ENCODE data around the gene AP3D1.
"Not testable (repeated sequence)": the region's sequence is repeated elsewhere in the genome, so short reads cannot be mapped to it uniquely, and the experiment has no call there.

The AP3D1 gene

GRCh38 chr19:2089001-2089711 lies 62.2 kb downstream of the AP3D1 start:
- Mint-ChIP-seq H3K36me3 (peaks cover 62% of the 10 kb centered on the region), H3K4me1 (peaks cover 71% of the 10 kb centered on the region), H3K27me3 (peaks cover 6% of the 10 kb centered on the region), H3K9me3 (no peaks in the 10 kb centered on the region), H3K27ac (peak overlapping the region; percentile 90), H3K4me3 (peak overlapping the region; percentile 66)
- CTCF ChIA-PET = no interaction called here
- peak; percentile 37 for DNase-seq

GRCh38 chr19:2087621-2088100 lies 63.7 kb downstream of the AP3D1 start:
- no peaks in the 10 kb centered on the region for H3K9me3 Mint-ChIP-seq
- DNase-seq = peak; percentile 58
- peaks cover 67% of the 10 kb centered on the region for H3K36me3 Mint-ChIP-seq
- H3K27ac Mint-ChIP-seq = peak overlapping the region; percentile 90
- CTCF ChIA-PET = interaction anchor here (0.6 to 1.3 kb wide), 7 partner anchors 18 to 234 kb away, joined by 3 to 4 read pairs (median 3); no protein-coding TSS in a partner anchor
- peak overlapping the region; percentile 57 for H3K4me3 Mint-ChIP-seq
- peaks cover 61% of the 10 kb centered on the region for H3K4me1 Mint-ChIP-seq
- H3K27me3 Mint-ChIP-seq = peaks cover 6% of the 10 kb centered on the region

- CTCF ChIA-PET = interaction anchor here (0.6 to 1.3 kb wide), 7 partner anchors 17 to 233 kb away, joined by 3 to 4 read pairs (median 3); no protein-coding TSS in a partner anchor
- Mint-ChIP-seq H3K36me3 (peaks cover 70% of the 10 kb centered on the region), H3K27ac (peak overlapping the region; percentile 90), H3K4me3 (peak overlapping the region; percentile 57), H3K4me1 (peaks cover 66% of the 10 kb centered on the region)
- H3K9me3 Mint-ChIP-seq, H3K27me3 Mint-ChIP-seq: not testable (repeated sequence)
- DNase-seq = peak; percentile 46
These were observed 64.4 kb downstream of the AP3D1 start for GRCh38 chr19:2086695-2087620.

GRCh38 chr19:2084993-2085720 lies 66.2 kb downstream of the AP3D1 start:
- Mint-ChIP-seq H3K27me3 (peaks cover 6% of the 10 kb centered on the region), H3K4me1 (peaks cover 72% of the 10 kb centered on the region), H3K4me3 (peak overlapping the region; percentile 96), H3K9me3 (no peaks in the 10 kb centered on the region), H3K27ac (peak overlapping the region; percentile 97), H3K36me3 (peaks cover 73% of the 10 kb centered on the region)
- CTCF ChIA-PET = interaction anchor here (2.1 kb wide), 1 partner anchor 10 kb away, joined by 11 read pairs; the partner anchor contains the start of gene MOB3A
- peak; percentile 97 for DNase-seq

GRCh38 chr19:2083174-2083854 lies 68.1 kb downstream of the AP3D1 start:
- H3K27me3 Mint-ChIP-seq = peaks cover 6% of the 10 kb centered on the region
- H3K4me3 Mint-ChIP-seq = peak overlapping the region; percentile 96
- peak overlapping the region; percentile 97 for H3K27ac Mint-ChIP-seq
- peak; percentile 86 for DNase-seq
- CTCF ChIA-PET = interaction anchor here (1.9 to 2.1 kb wide), 2 partner anchors 12 to 14 kb away, joined by 6 to 11 read pairs; partner anchors contain the start of gene MOB3A
- H3K9me3 Mint-ChIP-seq = no peaks in the 10 kb centered on the region
- H3K36me3 Mint-ChIP-seq = peaks cover 76% of the 10 kb centered on the region
- H3K4me1 Mint-ChIP-seq = peaks cover 70% of the 10 kb centered on the region

- Mint-ChIP-seq H3K27me3 (peaks cover 6% of the 10 kb centered on the region), H3K4me3 (peak overlapping the region; percentile 96), H3K4me1 (peaks cover 59% of the 10 kb centered on the region), H3K9me3 (no peaks in the 10 kb centered on the region), H3K27ac (peak overlapping the region; percentile 97), H3K36me3 (peaks cover 79% of the 10 kb centered on the region)
- DNase-seq = peak; percentile 76
- CTCF ChIA-PET = interaction anchor here (0.6 to 1.9 kb wide), 3 partner anchors 12 to 75 kb away, joined by 3 to 6 read pairs (median 3); no protein-coding TSS in a partner anchor
These were observed 69.2 kb downstream of the AP3D1 start for GRCh38 chr19:2081873-2082810.

GRCh38 chr19:2080336-2080988 lies 70.9 kb downstream of the AP3D1 start:
- peak overlapping the region; percentile 96 for H3K4me3 Mint-ChIP-seq
- H3K27me3 Mint-ChIP-seq = peaks cover 5% of the 10 kb centered on the region
- H3K36me3 Mint-ChIP-seq = peaks cover 83% of the 10 kb centered on the region
- CTCF ChIA-PET = interaction anchor here (0.6 kb wide), 1 partner anchor 11 kb away, joined by 3 read pairs; no protein-coding TSS in a partner anchor
- no peaks in the 10 kb centered on the region for H3K9me3 Mint-ChIP-seq
- peak overlapping the region; percentile 97 for H3K27ac Mint-ChIP-seq
- H3K4me1 Mint-ChIP-seq = peaks cover 48% of the 10 kb centered on the region
- DNase-seq = no peak

- no peak for DNase-seq
- Mint-ChIP-seq H3K36me3 (peaks cover 80% of the 10 kb centered on the region), H3K9me3 (no peaks in the 10 kb centered on the region), H3K4me3 (peak overlapping the region; percentile 96), H3K27ac (peak overlapping the region; percentile 97), H3K4me1 (peaks cover 48% of the 10 kb centered on the region), H3K27me3 (no peaks in the 10 kb centered on the region)
- CTCF ChIA-PET = interaction anchor here (0.6 kb wide), 1 partner anchor 10 kb away, joined by 3 read pairs; no protein-coding TSS in a partner anchor
These were observed 71.5 kb downstream of the AP3D1 start for GRCh38 chr19:2079865-2080301.

GRCh38 chr19:2079076-2079864 lies 72.1 kb downstream of the AP3D1 start:
- CTCF ChIA-PET = no interaction called here
- Mint-ChIP-seq H3K27ac (peak overlapping the region; percentile 38), H3K36me3 (peaks cover 74% of the 10 kb centered on the region), H3K9me3 (no peaks in the 10 kb centered on the region), H3K4me3 (peak overlapping the region; percentile 96), H3K4me1 (peaks cover 49% of the 10 kb centered on the region), H3K27me3 (no peaks in the 10 kb centered on the region)
- no peak for DNase-seq

- Mint-ChIP-seq H3K27ac (no peak overlapping the region), H3K4me3 (no peak overlapping the region), H3K36me3 (peaks cover 70% of the 10 kb centered on the region), H3K9me3 (no peaks in the 10 kb centered on the region), H3K27me3 (no peaks in the 10 kb centered on the region), H3K4me1 (peaks cover 55% of the 10 kb centered on the region)
- CTCF ChIA-PET = no interaction called here
- DNase-seq = no peak
These were observed 73.3 kb downstream of the AP3D1 start for GRCh38 chr19:2077833-2078619.

- Mint-ChIP-seq H3K27ac (no peak overlapping the region), H3K4me3 (no peak overlapping the region), H3K9me3 (no peaks in the 10 kb centered on the region), H3K36me3 (peaks cover 68% of the 10 kb centered on the region), H3K27me3 (no peaks in the 10 kb centered on the region), H3K4me1 (peaks cover 53% of the 10 kb centered on the region)
- no peak for DNase-seq
- CTCF ChIA-PET = no interaction called here
These were observed 74.0 kb downstream of the AP3D1 start for GRCh38 chr19:2077398-2077797.

Measured in activated naive CD4-positive, alpha-beta T cell treated with anti-CD3 and anti-CD28 coated beads, Interleukin-2, amount 10 ng/mL, durations not matched to agents 7 days and 5 days (primary cell).